GM23248 (cell line): Measurements from ENCODE around the gene CRYGD. TPM values are rescaled to one million over a fixed set of nuclear protein-coding genes. Genes with fewer than 3 reads are reported as not detected.

Experiments used
- DNase-seq: peaks from one replicate; pipeline ENCODE4 v3.0.0-alpha.2; 2015
- H2AFZ ChIP-seq: fragments of 200-600 bp; sonication (generic); 2 replicates; pipeline ENCODE4 v1.6.1; 2016; ENCODE audit warnings: antibody characterized with exemption
- H3F3A ChIP-seq: fragments of 200-600 bp; sonication (generic); 2 replicates; pipeline ENCODE4 v1.6.1; 2016; ENCODE audit warnings: mild to moderate bottlenecking, antibody characterized with exemption, mixed run types; ENCODE audit not compliant: insufficient read depth
- H3K27ac ChIP-seq: fragments of 200-600 bp; sonication (generic); 2 replicates; pipeline ENCODE4 v1.5.1; 2016; ENCODE audit warnings: mild to moderate bottlenecking
- H3K27me3 ChIP-seq: fragments of 200-600 bp; sonication (generic); replicated peaks from 2 replicates; pipeline ENCODE4 v1.6.1; 2016; ENCODE audit warnings: mild to moderate bottlenecking; ENCODE audit not compliant: insufficient read depth
- H3K36me3 ChIP-seq: fragments of 200-600 bp; sonication (generic); 2 replicates; pipeline ENCODE4 v1.6.1; 2016; ENCODE audit warnings: low read depth, mild to moderate bottlenecking
- H3K4me1 ChIP-seq: fragments of 200-600 bp; sonication (generic); 2 replicates; pipeline ENCODE4 v1.6.1; 2016; ENCODE audit warnings: mild to moderate bottlenecking; ENCODE audit not compliant: insufficient read depth
- H3K4me2 ChIP-seq: fragments of 200-600 bp; sonication (generic); one replicate; pipeline ENCODE4 v1.6.1; 2016; ENCODE audit warnings: mild to moderate bottlenecking; ENCODE audit not compliant: unreplicated experiment
- H3K4me3 ChIP-seq: fragments of 200-600 bp; sonication (generic); 2 replicates; pipeline ENCODE4 v1.5.1; 2016; ENCODE audit warnings: mild to moderate bottlenecking
- H3K79me2 ChIP-seq: fragments of 200-600 bp; sonication (generic); 2 replicates; pipeline ENCODE4 v1.6.1; 2016; ENCODE audit warnings: mild to moderate bottlenecking; ENCODE audit not compliant: insufficient read depth
- H3K9ac ChIP-seq: fragments of 200-600 bp; sonication (generic); 2 replicates; pipeline ENCODE4 v1.6.1; 2016; ENCODE audit warnings: mild to moderate bottlenecking
- H3K9me2 ChIP-seq: fragments of 200-600 bp; sonication (generic); 2 replicates; pipeline ENCODE4 v1.6.1; 2016; ENCODE audit warnings: mixed run types, mild to moderate bottlenecking, moderate library complexity; ENCODE audit not compliant: insufficient read depth
- H3K9me3 ChIP-seq: fragments of 200-600 bp; sonication (generic); one replicate; pipeline ENCODE4 v1.6.1; 2017; ENCODE audit warnings: low read depth
- H4K20me1 ChIP-seq: fragments of 200-600 bp; sonication (generic); 2 replicates; pipeline ENCODE4 v1.6.0; 2016; ENCODE audit not compliant: insufficient read depth
- EZH2 ChIP-seq: fragments of 200-600 bp; sonication (generic); IDR thresholded peaks from 2 replicates; pipeline ENCODE4 v1.6.1; 2018; ENCODE audit warnings: antibody characterized with exemption, mild to moderate bottlenecking; ENCODE audit not compliant: insufficient read depth, poor library complexity, severe bottlenecking
- EZH2phosphoT487 ChIP-seq: fragments of 200-600 bp; sonication (generic); IDR thresholded peaks from 2 replicates; pipeline ENCODE4 v1.6.1; 2018; ENCODE audit warnings: antibody characterized with exemption, moderate library complexity, mild to moderate bottlenecking, low read depth; ENCODE audit not compliant: insufficient read depth
- WGBS, 2 experiments: methylation state at CpG; one replicate each; pipeline ENCODE4 v1.1.6; 2015 to 2017; ENCODE audit warnings: low lambda C conversion rate in 2 of 2, low coverage in 1 of 2; ENCODE audit errors: missing lambda C conversion rate in 2 of 2; 5-methylcytosine and 5-hydroxymethylcytosine counted together
- in situ Hi-C: fragments of 300-500 bp; cut with MboI; formaldehyde crosslinking; loops from 2 replicates; pipeline ENCODE4 v1.15.0; 2020
- polyA plus RNA-seq: library from polyadenylated mRNA; unstranded; fragments of >200 nt; fragmentation: Nextera tagmentation; extraction: Ambion mirVana; gene quantifications from 2 replicates; pipeline ENCODE4 v1.2.1, GENCODE V29; 2016
- total RNA-seq: library from RNA; depleted of rRNA; stranded (reverse); fragments of >200 nt; shearing (Covaris generic); gene quantifications from 2 replicates; pipeline ENCODE4 v1.2.3, GENCODE V29; 2014

CRYGD gene
- total and polyA plus RNA-seq, 2 experiments from 2014 or later, result not detected

- H3K9me3 ChIP-seq, result no peaks in the 10 kb centered on the region
- H3K4me3 ChIP-seq, result no peak overlapping the region
- H3K27ac ChIP-seq, result no peak overlapping the region
- no peaks in the 10 kb centered on the region for H4K20me1 ChIP-seq
- H3K4me2 ChIP-seq, result no peak overlapping the region
- H3K36me3 ChIP-seq, result no peaks in the 10 kb centered on the region
- no peaks in the 10 kb centered on the region for H3K9me2 ChIP-seq
- no peak for DNase-seq
- no peak overlapping the region for H2AFZ ChIP-seq
- WGBS, 2 experiments, result 3 to 6% methylated on average over 2 of the region's 2 CpGs
- no peaks in the 10 kb centered on the region for H3K4me1 ChIP-seq
- TF ChIP-seq EZH2phosphoT487 (no peak), EZH2 (no peak)
- H3K27me3 ChIP-seq, result no peaks in the 10 kb centered on the region
- H3K79me2 ChIP-seq, result no peaks in the 10 kb centered on the region
- H3K9ac ChIP-seq, result no peak overlapping the region
- H3F3A ChIP-seq, result no peaks in the 10 kb centered on the region
- in situ Hi-C loops, result no loop called here
Observed at GRCh38 chr2:208156439-208156838, 32.1 kb upstream of the CRYGD start.

- in situ Hi-C loops, result no loop called here
- H3K27ac ChIP-seq, result no peak overlapping the region
- H3K4me1 ChIP-seq, result no peaks in the 10 kb centered on the region
- no peaks in the 10 kb centered on the region; the same call in 1 of the 2 replicates for H3K27me3 ChIP-seq
- no peaks in the 10 kb centered on the region for H3K79me2 ChIP-seq
- TF ChIP-seq EZH2 (no peak), EZH2phosphoT487 (no peak)
- no peaks in the 10 kb centered on the region for H3K9me2 ChIP-seq
- H3K36me3 ChIP-seq, result no peaks in the 10 kb centered on the region
- H3K9ac ChIP-seq, result no peak overlapping the region
- H3K4me3 ChIP-seq, result no peak overlapping the region
- no peak overlapping the region for H3K4me2 ChIP-seq
- no peak overlapping the region for H2AFZ ChIP-seq
- no peaks in the 10 kb centered on the region for H3K9me3 ChIP-seq
- no peaks in the 10 kb centered on the region for H3F3A ChIP-seq
- no peaks in the 10 kb centered on the region for H4K20me1 ChIP-seq
- no peak for DNase-seq
Observed at GRCh38 chr2:208153156-208153555, 28.8 kb upstream of the CRYGD start.

- Histone ChIP-seq H3K9me3 (no peaks in the 10 kb centered on the region), H3K4me2 (no peak overlapping the region), H3F3A (no peaks in the 10 kb centered on the region), H3K9me2 (no peaks in the 10 kb centered on the region), H3K79me2 (no peaks in the 10 kb centered on the region), H3K4me3 (no peak overlapping the region), H3K27me3 (no peaks in the 10 kb centered on the region; the same call in 1 of the 2 replicates), H3K9ac (no peak overlapping the region), H2AFZ (no peak overlapping the region), H3K27ac (no peak overlapping the region), H4K20me1 (no peaks in the 10 kb centered on the region), H3K4me1 (no peaks in the 10 kb centered on the region), H3K36me3 (no peaks in the 10 kb centered on the region)
- in situ Hi-C loops, result no loop called here
- TF ChIP-seq EZH2phosphoT487 (no peak), EZH2 (no peak)
- no peak for DNase-seq
- 38 to 55% methylated on average over 1 of the region's 1 CpG for WGBS, 2 experiments
Observed at GRCh38 chr2:208150956-208151355, 26.6 kb upstream of the CRYGD start.

GRCh38 chr2:208150094-208150493 is 25.8 kb upstream of the CRYGD start:
- Histone ChIP-seq H3K9me2 (no peaks in the 10 kb centered on the region), H2AFZ (no peak overlapping the region), H3F3A (no peaks in the 10 kb centered on the region), H3K4me2 (no peak overlapping the region), H3K27me3 (no peaks in the 10 kb centered on the region; the same call in 1 of the 2 replicates), H3K4me3 (no peak overlapping the region), H3K27ac (no peak overlapping the region), H4K20me1 (no peaks in the 10 kb centered on the region), H3K9me3 (no peaks in the 10 kb centered on the region), H3K79me2 (no peaks in the 10 kb centered on the region), H3K9ac (no peak overlapping the region), H3K36me3 (no peaks in the 10 kb centered on the region), H3K4me1 (no peaks in the 10 kb centered on the region)
- in situ Hi-C loops, result no loop called here
- no peak for TF ChIP-seq EZH2
- TF ChIP-seq EZH2phosphoT487, result no peak
- DNase-seq, result no peak

- DNase-seq, result no peak
- Histone ChIP-seq H3K9me2 (no peaks in the 10 kb centered on the region), H3F3A (no peaks in the 10 kb centered on the region), H4K20me1 (no peaks in the 10 kb centered on the region), H3K79me2 (no peaks in the 10 kb centered on the region), H3K27ac (no peak overlapping the region), H3K36me3 (no peaks in the 10 kb centered on the region), H2AFZ (no peak overlapping the region), H3K4me3 (no peak overlapping the region), H3K9me3 (no peaks in the 10 kb centered on the region), H3K4me1 (no peaks in the 10 kb centered on the region), H3K9ac (no peak overlapping the region), H3K27me3 (no peaks in the 10 kb centered on the region; the same call in 1 of the 2 replicates), H3K4me2 (no peak overlapping the region)
- no peak for TF ChIP-seq EZH2phosphoT487
- no peak for TF ChIP-seq EZH2
- 21 to 23% methylated on average over 2 of the region's 2 CpGs for WGBS, 2 experiments
- in situ Hi-C loops, result no loop called here
Observed at GRCh38 chr2:208148803-208149202, 24.5 kb upstream of the CRYGD start.
